CD4-positive, alpha-beta memory T cell (primary cell): Measurements from ENCODE around the gene PBRM1. TPM values are rescaled to one million over a fixed set of nuclear protein-coding genes. Genes with fewer than 3 reads are reported as not detected.

Experiments
- CTCF ChIA-PET: fragments of 350-600 bp; sonication (Branson Sonifier 250); formaldehyde crosslinking; loops from one replicate; lab custom pipeline; 2021; ENCODE audit warnings: inconsistent platforms; ENCODE audit not compliant: partially characterized antibody; lab: Charles Lee
- POLR2A ChIA-PET: fragments of 350-600 bp; sonication (Branson Sonifier 250); formaldehyde crosslinking; loops from one replicate; lab custom pipeline; 2021; ENCODE audit not compliant: partially characterized antibody; lab: Charles Lee
- DNase-seq, 5 donors: peaks; one replicate each; pipeline versions ENCODE4 v3.0.0 to v3.0.0-alpha.2; 2020 to 2022; ENCODE audit warnings: mixed read lengths in 1 of 5
- H3K27ac ChIP-seq: one replicate; pipeline ENCODE4 v1.7.0; 2013; ENCODE audit warnings: low read depth, low read length
- H3K27me3 ChIP-seq: 2 replicates; pipeline ENCODE4 v1.7.0; 2013; ENCODE audit warnings: mild to moderate bottlenecking, low read length, moderate library complexity; ENCODE audit not compliant: insufficient read depth
- H3K36me3 ChIP-seq: 2 replicates; pipeline ENCODE4 v1.7.0; 2013; ENCODE audit warnings: mild to moderate bottlenecking, low read length, moderate library complexity; ENCODE audit not compliant: insufficient read depth
- H3K4me1 ChIP-seq: 2 replicates; pipeline ENCODE4 v1.7.0; 2013; ENCODE audit warnings: mild to moderate bottlenecking, low read length, moderate library complexity; ENCODE audit not compliant: insufficient read depth
- H3K4me3 ChIP-seq, 2 donors: one replicate each; pipeline ENCODE4 v1.7.0; 2013; ENCODE audit warnings: low read length in 2 of 2, mild to moderate bottlenecking in 1 of 2
- H3K9me3 ChIP-seq, 2 donors: one replicate each; pipeline ENCODE4 v1.7.0; 2013; ENCODE audit warnings: low read length in 2 of 2, control low read depth in 1 of 2; ENCODE audit not compliant: control insufficient read depth in 1 of 2
- H3K27ac Mint-ChIP-seq, 7 donors: one replicate each; pipeline ENCODE4 v1.8.0; 2020 to 2021; ENCODE audit warnings: mixed read lengths in 7 of 7, mild to moderate bottlenecking in 6 of 7, inconsistent platforms in 3 of 7, moderate library complexity in 3 of 7
- H3K27me3 Mint-ChIP-seq, 2 donors: one replicate each; pipeline ENCODE4 v1.8.0; 2020 to 2021; ENCODE audit warnings: mixed read lengths in 2 of 2
- H3K36me3 Mint-ChIP-seq, 2 donors: one replicate each; pipeline ENCODE4 v1.8.0; 2020 to 2021; ENCODE audit warnings: mixed read lengths in 2 of 2, inconsistent platforms in 1 of 2, mild to moderate bottlenecking in 1 of 2
- H3K4me1 Mint-ChIP-seq, 4 donors: one replicate each; pipeline ENCODE4 v1.8.0; 2020 to 2021; ENCODE audit warnings: mixed read lengths in 4 of 4, mild to moderate bottlenecking in 1 of 4
- H3K4me3 Mint-ChIP-seq, 8 donors: one replicate each; pipeline ENCODE4 v1.8.0; 2020 to 2021; ENCODE audit warnings: mixed read lengths in 8 of 8, mild to moderate bottlenecking in 7 of 8, moderate library complexity in 6 of 8, inconsistent platforms in 3 of 8
- H3K9me3 Mint-ChIP-seq, 8 donors: one replicate each; pipeline ENCODE4 v1.8.0; 2020 to 2021; ENCODE audit warnings: mixed read lengths in 8 of 8, mild to moderate bottlenecking in 5 of 8, inconsistent platforms in 3 of 8, moderate library complexity in 1 of 8
- intact Hi-C: fragments of 100-400 bp; cut with micrococcal nuclease; formaldehyde crosslinking; loops from one replicate; pipeline ENCODE4 v1.15.1; 2023
- polyA plus RNA-seq, 2 donors: library from polyadenylated mRNA; unstranded; fragments of 300-500 nt; fragmentation: Illumina TruSeq; gene quantifications; one replicate each; pipeline ENCODE4 v1.2.3, GENCODE V29; 2021
- total RNA-seq, 2 experiments: library from RNA; stranded (reverse); gene quantifications; one replicate each; pipeline ENCODE4 v1.2.3, GENCODE V29; 2021

Gene PBRM1
- total and polyA plus RNA-seq, 4 experiments from 2014 or later: 67.9 to 91.6 (median 76.3) TPM

GRCh38 chr3:52506266-52506966, 179.3 kb downstream of the PBRM1 start:
- H3K4me1 Mint-ChIP-seq: no peaks in the 10 kb centered on the region
- CTCF ChIA-PET: no interaction called here
- no peaks in the 10 kb centered on the region for H3K4me1 ChIP-seq
- DNase-seq: no peak
- no peaks in the 10 kb centered on the region for H3K27me3 Mint-ChIP-seq
- H3K36me3 ChIP-seq: no peaks in the 10 kb centered on the region
- intact Hi-C loops: no loop called here
- H3K9me3 ChIP-seq: no peaks in the 10 kb centered on the region
- no peaks in the 10 kb centered on the region for H3K27me3 ChIP-seq
- H3K27ac ChIP-seq: no peak overlapping the region
- H3K27ac Mint-ChIP-seq: no peak overlapping the region
- no peaks in the 10 kb centered on the region for H3K9me3 Mint-ChIP-seq
- POLR2A ChIA-PET: no interaction called here
- no peaks in the 10 kb centered on the region for H3K36me3 Mint-ChIP-seq
- no peak overlapping the region for H3K4me3 ChIP-seq
- H3K4me3 Mint-ChIP-seq: no peak overlapping the region

GRCh38 chr3:52504977-52505376, 180.7 kb downstream of the PBRM1 start:
- intact Hi-C loops: no loop called here
- CTCF ChIA-PET: no interaction called here
- H3K27me3 Mint-ChIP-seq: no peaks in the 10 kb centered on the region

GRCh38 chr3:52503788-52504424, 181.8 kb downstream of the PBRM1 start:
- H3K9me3 ChIP-seq: no peaks in the 10 kb centered on the region
- POLR2A ChIA-PET: no interaction called here

More at GRCh38 chr3:52504977-52505376, 180.7 kb downstream of the PBRM1 start:
- no peaks in the 10 kb centered on the region for H3K4me1 Mint-ChIP-seq
- H3K27ac ChIP-seq: no peak overlapping the region
- H3K36me3 Mint-ChIP-seq: no peaks in the 10 kb centered on the region
- H3K9me3 Mint-ChIP-seq: no peaks in the 10 kb centered on the region
- POLR2A ChIA-PET: no interaction called here
- H3K4me1 ChIP-seq: no peaks in the 10 kb centered on the region
- no peaks in the 10 kb centered on the region for H3K36me3 ChIP-seq
- no peaks in the 10 kb centered on the region for H3K9me3 ChIP-seq
- no peaks in the 10 kb centered on the region for H3K27me3 ChIP-seq
- H3K4me3 Mint-ChIP-seq: no peak overlapping the region
- H3K27ac Mint-ChIP-seq: no peak overlapping the region
- no peak overlapping the region for H3K4me3 ChIP-seq
- DNase-seq: no peak

GRCh38 chr3:52502808-52503350, 182.8 kb downstream of the PBRM1 start:
- H3K27me3 Mint-ChIP-seq: no peaks in the 10 kb centered on the region
- intact Hi-C loops: no loop called here
- POLR2A ChIA-PET: no interaction called here
- Histone ChIP-seq H3K36me3 (no peaks in the 10 kb centered on the region), H3K4me1 (no peaks in the 10 kb centered on the region), H3K9me3 (no peaks in the 10 kb centered on the region), H3K27me3 (no peaks in the 10 kb centered on the region), H3K4me3 (no peak overlapping the region), H3K27ac (no peak overlapping the region)
- no peaks in the 10 kb centered on the region for H3K9me3 Mint-ChIP-seq
- no peak overlapping the region for H3K4me3 Mint-ChIP-seq
- no peak for DNase-seq
- CTCF ChIA-PET: no interaction called here
- H3K36me3 Mint-ChIP-seq: no peaks in the 10 kb centered on the region
- H3K4me1 Mint-ChIP-seq: no peaks in the 10 kb centered on the region
- H3K27ac Mint-ChIP-seq: no peak overlapping the region

More at GRCh38 chr3:52503788-52504424, 181.8 kb downstream of the PBRM1 start:
- Mint-ChIP-seq H3K4me3 (no peak overlapping the region), H3K27ac (no peak overlapping the region), H3K9me3 (no peaks in the 10 kb centered on the region), H3K36me3 (no peaks in the 10 kb centered on the region), H3K4me1 (no peaks in the 10 kb centered on the region), H3K27me3 (no peaks in the 10 kb centered on the region)
- no peaks in the 10 kb centered on the region for H3K27me3 ChIP-seq
- H3K27ac ChIP-seq: no peak overlapping the region
- H3K36me3 ChIP-seq: no peaks in the 10 kb centered on the region
- no peak overlapping the region for H3K4me3 ChIP-seq
- intact Hi-C loops: no loop called here
- CTCF ChIA-PET: no interaction called here
- no peak for DNase-seq
- H3K4me1 ChIP-seq: no peaks in the 10 kb centered on the region

- Histone ChIP-seq H3K4me1 (no peaks in the 10 kb centered on the region), H3K36me3 (no peaks in the 10 kb centered on the region), H3K9me3 (no peaks in the 10 kb centered on the region), H3K27me3 (no peaks in the 10 kb centered on the region), H3K4me3 (no peak overlapping the region), H3K27ac (no peak overlapping the region)
- ChIA-PET POLR2A (no interaction called here), CTCF (no interaction called here)
- intact Hi-C loops: no loop called here
- Mint-ChIP-seq H3K27me3 (no peaks in the 10 kb centered on the region), H3K36me3 (no peaks in the 10 kb centered on the region), H3K9me3 (no peaks in the 10 kb centered on the region), H3K4me3 (peak overlapping the region in 1 of 8 donors; percentile 41), H3K27ac (no peak overlapping the region), H3K4me1 (no peaks in the 10 kb centered on the region)
- no peak for DNase-seq
Observed at GRCh38 chr3:52502001-52502400, 183.7 kb downstream of the PBRM1 start.

GRCh38 chr3:52501046-52501445, 184.7 kb downstream of the PBRM1 start:
- H3K4me1 Mint-ChIP-seq: no peaks in the 10 kb centered on the region
- no peak overlapping the region for H3K4me3 Mint-ChIP-seq
- Histone ChIP-seq H3K36me3 (no peaks in the 10 kb centered on the region), H3K4me3 (no peak overlapping the region), H3K27me3 (no peaks in the 10 kb centered on the region), H3K4me1 (no peaks in the 10 kb centered on the region), H3K9me3 (no peaks in the 10 kb centered on the region), H3K27ac (no peak overlapping the region)
- H3K36me3 Mint-ChIP-seq: no peaks in the 10 kb centered on the region
- intact Hi-C loops: no loop called here
- ChIA-PET POLR2A (no interaction called here), CTCF (no interaction called here)
- no peaks in the 10 kb centered on the region for H3K9me3 Mint-ChIP-seq
- no peak overlapping the region for H3K27ac Mint-ChIP-seq
- no peaks in the 10 kb centered on the region for H3K27me3 Mint-ChIP-seq
- no peak for DNase-seq

GRCh38 chr3:52498137-52499054, 187.3 kb downstream of the PBRM1 start:
- Histone ChIP-seq H3K27me3 (no peaks in the 10 kb centered on the region), H3K9me3 (no peaks in the 10 kb centered on the region), H3K27ac (no peak overlapping the region), H3K4me1 (no peaks in the 10 kb centered on the region), H3K36me3 (no peaks in the 10 kb centered on the region), H3K4me3 (no peak overlapping the region)
- DNase-seq: no peak
- Mint-ChIP-seq H3K27ac (peak overlapping the region in 1 of 7 donors; percentile 42), H3K27me3 (no peaks in the 10 kb centered on the region), H3K4me1 (peaks cover 1 to 5% (median 3%) of the 10 kb centered on the region in 4 donors), H3K9me3 (no peaks in the 10 kb centered on the region), H3K36me3 (no peaks in the 10 kb centered on the region), H3K4me3 (no peak overlapping the region)
- intact Hi-C loops: no loop called here
- ChIA-PET POLR2A (no interaction called here), CTCF (no interaction called here)
